MM.1S (cell line): ENCODE data around the gene STMN3.

ENCODE experiments used
- CTCF ChIP-seq: fragments of 300-600 bp; sonication (generic); IDR thresholded peaks from 2 replicates; pipeline ENCODE4 v1.5.1; 2016; ENCODE audit warnings: antibody characterized with exemption, low read length, mixed read lengths
- EZH2 ChIP-seq: fragments of 300-600 bp; sonication (generic); optimal IDR thresholded peaks from 2 replicates; pipeline ENCODE3; 2017; ENCODE audit warnings: low read depth, mild to moderate bottlenecking, antibody characterized with exemption, low read length, mixed read lengths

DNA sequence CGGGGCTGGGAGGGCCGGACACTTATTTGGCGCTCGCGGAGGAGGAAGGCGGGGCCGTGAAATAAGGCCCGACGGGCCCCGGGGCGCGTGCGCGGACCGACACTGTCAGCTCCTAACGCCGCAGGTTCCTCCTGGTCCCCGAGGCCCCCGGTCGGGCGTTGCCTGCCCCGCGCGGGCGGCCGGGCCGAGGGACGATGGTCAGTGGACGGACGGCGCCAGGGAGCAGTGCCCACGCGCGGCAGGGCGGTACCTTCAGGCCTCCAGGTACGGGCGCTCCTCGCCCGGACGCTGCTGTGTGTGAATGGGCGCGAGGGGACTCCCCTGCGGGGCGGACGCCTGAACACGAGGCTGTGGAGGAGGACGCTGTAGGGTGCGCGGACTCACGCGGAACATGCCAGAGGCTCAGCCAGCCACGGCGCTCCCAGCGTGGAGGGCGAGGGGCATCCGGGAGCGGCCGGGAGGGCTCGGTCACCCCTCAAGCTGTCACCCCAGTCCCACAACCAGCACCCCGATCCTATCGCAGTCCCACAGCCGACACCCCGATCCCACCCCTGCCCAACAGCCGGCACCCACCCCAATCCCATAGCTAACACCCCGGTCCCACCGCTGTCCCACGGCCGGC lies 26.0 kb downstream of the STMN3 start:
- TF ChIP-seq CTCF (no peak), EZH2 (no peak)
